Activated CD8-positive, alpha-beta T cell treated with anti-CD3 and anti-CD28 coated beads for 36 hours (primary cell): ENCODE data around the gene LETMD1. TPM values are rescaled to one million over a fixed set of nuclear protein-coding genes. Genes with fewer than 3 reads are reported as not detected.

Source experiments
- ATAC-seq: fragments of 200-7000 bp; cut with Tn5 transposase; one replicate; pipeline ENCODE4 v1.10.0; 2021; ENCODE audit warnings: mild to moderate bottlenecking, moderate library complexity
- CTCF ChIA-PET: fragments of 350-600 bp; sonication (Branson Sonifier 250); formaldehyde crosslinking; loops from one replicate; lab custom pipeline; 2021; ENCODE audit warnings: antibody characterized with exemption; lab: Charles Lee
- POLR2A ChIA-PET: fragments of 350-600 bp; sonication (Branson Sonifier 250); formaldehyde crosslinking; loops from one replicate; lab custom pipeline; 2021; ENCODE audit warnings: antibody characterized with exemption; lab: Charles Lee
- DNase-seq: peaks from one replicate; pipeline ENCODE4 v3.0.0-alpha.2; 2020
- H3K27ac Mint-ChIP-seq: one replicate; pipeline ENCODE4 v1.8.0; 2021; ENCODE audit warnings: mild to moderate bottlenecking, mixed read lengths
- H3K27me3 Mint-ChIP-seq: one replicate; pipeline ENCODE4 v1.8.0; 2021; ENCODE audit warnings: mixed read lengths
- H3K36me3 Mint-ChIP-seq: one replicate; pipeline ENCODE4 v1.8.0; 2021; ENCODE audit warnings: low read depth, mixed read lengths
- H3K4me1 Mint-ChIP-seq: one replicate; pipeline ENCODE4 v1.8.0; 2021; ENCODE audit warnings: low read depth, mixed read lengths
- H3K4me3 Mint-ChIP-seq: one replicate; pipeline ENCODE4 v1.8.0; 2021; ENCODE audit warnings: mild to moderate bottlenecking, moderate library complexity, mixed read lengths
- H3K9me3 Mint-ChIP-seq: one replicate; pipeline ENCODE4 v1.8.0; 2021; ENCODE audit warnings: mixed read lengths
- CTCF ChIP-seq: fragments of 200-600 bp; IDR thresholded peaks from one replicate; pipeline ENCODE4 v1.8.0; 2022; ENCODE audit warnings: antibody characterized with exemption, mild to moderate bottlenecking
- intact Hi-C: fragments of 100-400 bp; cut with micrococcal nuclease; formaldehyde crosslinking; loops from one replicate; pipeline ENCODE4 v1.10.0; 2022
- total RNA-seq, 2 experiments: library from RNA; stranded (reverse); gene quantifications; one replicate each; pipeline ENCODE4 v1.2.3, GENCODE V29; 2021

Gene LETMD1
- total RNA-seq, 2 experiments from 2014 or later = 71.6 to 81.5 TPM

GRCh38 chr12:51028126-51028812, 19.9 kb upstream of the LETMD1 start:
- peaks cover 6% of the 10 kb centered on the region for H3K36me3 Mint-ChIP-seq
- no peaks in the 10 kb centered on the region for H3K27me3 Mint-ChIP-seq
- H3K4me1 Mint-ChIP-seq = peaks cover 30% of the 10 kb centered on the region
- H3K4me3 Mint-ChIP-seq = peak overlapping the region; percentile 95
- no peak for ATAC-seq
- intact Hi-C loops = loop anchor here (1.0 kb wide), 1 partner anchor 203 kb away; no protein-coding TSS in a partner anchor
- no peaks in the 10 kb centered on the region for H3K9me3 Mint-ChIP-seq
- ChIA-PET CTCF (interaction anchor here (0.5 to 5.7 kb wide), 17 partner anchors 9 to 1281 kb away, joined by 3 to 38 read pairs (median 4); partner anchors contain the start of gene ATF1), POLR2A (interaction anchor here (0.7 to 1.2 kb wide), 2 partner anchors 15 to 263 kb away, joined by 3 to 4 read pairs; no protein-coding TSS in a partner anchor)
- no peak overlapping the region for H3K27ac Mint-ChIP-seq
- no peak for TF ChIP-seq CTCF
- DNase-seq = peak; percentile 45

- H3K4me3 Mint-ChIP-seq = no peak overlapping the region
- ATAC-seq = no peak
- H3K4me1 Mint-ChIP-seq = peaks cover 25% of the 10 kb centered on the region
- no peak overlapping the region for H3K27ac Mint-ChIP-seq
- no peaks in the 10 kb centered on the region for H3K9me3 Mint-ChIP-seq
- H3K27me3 Mint-ChIP-seq = no peaks in the 10 kb centered on the region
- ChIA-PET POLR2A (interaction anchor here (1.2 kb wide), 1 partner anchor 15 kb away, joined by 4 read pairs; no protein-coding TSS in a partner anchor), CTCF (interaction anchor here (0.5 to 5.7 kb wide), 11 partner anchors 9 to 1281 kb away, joined by 3 to 38 read pairs (median 4); partner anchors contain the start of gene ATF1)
- intact Hi-C loops = loop anchor here (1.0 kb wide), 1 partner anchor 203 kb away; no protein-coding TSS in a partner anchor
- DNase-seq = no peak
- peaks cover 4% of the 10 kb centered on the region for H3K36me3 Mint-ChIP-seq
- no peak for TF ChIP-seq CTCF
Measured at GRCh38 chr12:51028813-51029150, 19.3 kb upstream of the LETMD1 start.

- CTCF ChIA-PET = interaction anchor here (0.7 kb wide), 1 partner anchor 207 kb away, joined by 3 read pairs; no protein-coding TSS in a partner anchor
- ATAC-seq = no peak
Measured at GRCh38 chr12:51033048-51033447, 15.1 kb upstream of the LETMD1 start.

GRCh38 chr12:51033457-51034089, 14.6 kb upstream of the LETMD1 start:
- no peak for TF ChIP-seq CTCF
- Mint-ChIP-seq H3K4me1 (peaks cover 9% of the 10 kb centered on the region), H3K36me3 (no peaks in the 10 kb centered on the region), H3K9me3 (no peaks in the 10 kb centered on the region), H3K27me3 (no peaks in the 10 kb centered on the region), H3K27ac (no peak overlapping the region), H3K4me3 (no peak overlapping the region)
- ATAC-seq = peak; percentile 39
- POLR2A ChIA-PET = interaction anchor here (0.6 kb wide), 1 partner anchor 15 kb away, joined by 4 read pairs; no protein-coding TSS in a partner anchor
- DNase-seq = no peak
- CTCF ChIA-PET = no interaction called here
- intact Hi-C loops = no loop called here

More at GRCh38 chr12:51033048-51033447, 15.1 kb upstream of the LETMD1 start:
- Mint-ChIP-seq H3K4me3 (no peak overlapping the region), H3K9me3 (no peaks in the 10 kb centered on the region), H3K36me3 (no peaks in the 10 kb centered on the region), H3K27me3 (no peaks in the 10 kb centered on the region), H3K4me1 (peaks cover 7% of the 10 kb centered on the region), H3K27ac (no peak overlapping the region)
- POLR2A ChIA-PET = interaction anchor here (0.6 kb wide), 1 partner anchor 16 kb away, joined by 4 read pairs; no protein-coding TSS in a partner anchor
- DNase-seq = no peak
- no peak for TF ChIP-seq CTCF
- intact Hi-C loops = no loop called here
